Measurements from ENCODE around the gene MTHFS.

DNA sequence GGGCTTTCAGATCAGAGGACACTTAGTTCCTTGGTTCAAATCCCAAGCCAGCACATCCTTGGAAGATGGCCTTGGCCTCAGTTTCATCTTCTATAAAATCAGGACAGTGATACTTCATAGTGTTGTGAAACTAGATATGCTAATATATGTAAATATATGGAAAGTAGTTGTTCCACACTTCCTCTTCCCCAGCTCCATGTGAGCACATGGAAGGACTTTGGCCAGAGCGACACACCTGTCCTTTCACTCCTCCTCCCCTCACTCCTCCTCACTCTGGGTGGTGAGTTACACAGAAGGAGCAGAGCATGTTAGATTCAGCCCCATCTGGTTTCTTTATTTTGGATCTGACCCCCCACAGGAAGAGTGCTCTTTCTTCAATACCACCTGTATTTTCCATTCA lies 65.2 kb downstream of the MTHFS start:
- TF ChIP-seq CTCF (IDR thresholded peaks at IDR 0.05) (no peak), POLR2A (IDR thresholded peaks at IDR 0.05) (no peak)
